ENCODE measurements around the gene TCTN2.

Gene TCTN2

DNA sequence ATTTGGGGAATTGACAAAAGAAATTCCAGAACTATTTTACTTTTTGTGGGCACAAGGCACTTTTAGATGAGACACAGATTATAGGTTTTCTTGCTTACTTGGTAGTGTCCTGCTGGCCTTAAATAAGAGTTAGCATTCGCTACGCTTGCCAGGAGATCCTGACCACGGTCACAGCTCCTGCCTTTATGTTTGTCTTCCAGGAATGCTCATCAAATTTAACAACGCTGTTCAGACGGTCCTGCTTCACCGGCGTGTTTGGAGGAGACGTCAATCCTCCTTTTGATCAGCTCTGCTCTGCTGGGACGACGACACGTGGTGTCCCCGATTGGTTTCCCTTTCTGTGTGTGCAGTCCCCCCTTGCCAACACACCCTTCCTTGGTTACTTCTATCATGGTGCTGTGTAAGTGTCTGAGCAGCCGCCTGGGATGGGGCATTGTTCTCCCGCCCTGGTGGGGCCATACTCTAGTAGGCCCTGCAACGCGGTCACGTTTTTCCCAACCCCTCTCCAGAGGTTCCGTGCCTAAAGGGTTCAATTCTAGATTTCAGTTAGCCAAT, 15.8 kb downstream of the TCTN2 start:
- no peak for DNase-seq (ENCODE audit: low read depth)

DNA sequence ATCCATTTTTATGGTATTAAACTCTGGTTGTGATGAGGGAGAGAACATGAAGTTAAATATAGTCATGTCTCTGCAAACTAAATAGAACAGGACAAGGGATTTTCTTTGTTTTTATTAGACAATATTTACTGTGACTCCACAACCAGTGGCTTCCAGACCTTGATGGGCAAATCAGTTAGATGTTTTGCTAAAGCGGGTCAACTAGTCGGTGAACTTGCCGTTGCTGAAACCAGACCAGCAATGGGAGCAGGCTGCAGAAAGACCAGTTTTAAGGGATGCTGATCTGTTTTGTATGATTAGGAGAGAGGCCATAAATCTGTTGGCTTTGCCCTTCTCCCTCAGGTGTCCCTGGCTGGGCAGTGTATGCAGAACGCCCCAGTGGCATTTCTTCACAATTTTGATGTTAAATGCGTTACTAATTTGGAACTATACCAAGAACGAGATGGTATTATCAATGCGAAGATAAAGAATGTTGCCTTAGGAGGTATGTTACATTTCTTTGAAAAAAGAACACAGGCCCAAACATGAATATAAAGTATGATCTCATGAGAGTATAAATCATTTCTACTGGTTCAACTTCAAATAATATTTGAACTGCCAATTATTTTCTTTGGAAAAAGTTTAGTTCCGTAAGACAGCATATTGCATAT, 19.4 kb downstream of the TCTN2 start:
- DNase-seq (ENCODE audit: low read depth): no peak

DNA sequence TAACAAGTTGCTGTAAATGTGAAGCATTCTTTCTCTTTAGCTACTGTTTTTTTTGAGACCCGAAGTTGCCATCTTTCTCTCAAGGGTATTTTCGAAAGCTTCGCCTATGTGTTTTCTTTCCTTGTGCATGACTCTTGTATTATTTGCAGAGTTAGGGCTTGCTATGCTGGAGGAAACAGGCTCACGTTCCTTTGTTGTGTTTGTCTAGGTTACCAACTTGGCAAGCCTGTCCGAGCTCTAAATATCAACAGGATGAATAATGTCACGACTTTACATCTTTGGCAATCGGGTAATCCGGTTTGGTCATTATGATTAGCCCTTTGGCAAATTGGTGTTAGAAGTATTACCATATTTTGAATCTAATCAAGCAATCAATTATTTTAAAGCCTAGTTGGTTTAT, 25.3 kb downstream of the TCTN2 start:
- no peak for DNase-seq (ENCODE audit: low read depth)

DNA sequence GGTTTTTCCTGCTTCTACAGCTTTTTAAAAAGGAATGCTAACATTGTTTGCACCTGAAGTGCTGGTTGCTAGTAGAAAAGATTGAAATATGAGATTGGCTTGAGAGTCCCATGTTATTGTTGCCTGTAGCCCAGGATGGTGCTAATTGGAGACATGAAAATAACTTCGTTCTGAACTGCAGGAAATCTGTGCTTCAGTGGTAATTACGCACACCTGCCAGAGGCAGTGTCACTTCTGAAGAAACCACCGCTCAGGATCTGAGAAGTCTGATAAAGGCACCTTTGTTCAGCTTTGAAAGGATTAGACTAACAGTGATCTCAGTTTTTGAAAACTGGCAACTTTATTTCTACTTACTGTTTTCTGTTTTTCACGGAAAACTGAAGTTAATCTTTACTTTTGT, 25.7 kb downstream of the TCTN2 start:
- no peak for DNase-seq (ENCODE audit: low read depth)

DNA sequence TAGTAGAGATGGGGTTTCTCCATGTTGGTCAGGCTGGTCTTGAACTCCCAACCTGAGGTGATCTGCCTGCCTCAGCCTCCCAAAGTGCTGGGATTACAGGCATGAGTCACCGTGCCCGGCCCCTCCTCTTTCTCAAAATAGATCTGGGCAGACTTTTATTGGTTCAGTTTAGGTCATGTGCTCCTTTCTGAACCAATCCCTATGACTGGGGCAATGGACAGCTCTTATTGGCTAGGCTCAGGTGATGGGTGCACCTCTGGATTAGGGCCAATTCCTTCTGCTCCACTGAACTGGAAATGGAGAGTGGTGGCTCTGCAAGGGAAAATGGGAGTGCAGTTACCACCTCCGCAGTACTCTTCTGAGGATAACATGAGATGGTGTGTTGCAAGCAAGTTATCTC, 35.0 kb downstream of the TCTN2 start:
- no peak for DNase-seq (ENCODE audit: low read depth)

DNA sequence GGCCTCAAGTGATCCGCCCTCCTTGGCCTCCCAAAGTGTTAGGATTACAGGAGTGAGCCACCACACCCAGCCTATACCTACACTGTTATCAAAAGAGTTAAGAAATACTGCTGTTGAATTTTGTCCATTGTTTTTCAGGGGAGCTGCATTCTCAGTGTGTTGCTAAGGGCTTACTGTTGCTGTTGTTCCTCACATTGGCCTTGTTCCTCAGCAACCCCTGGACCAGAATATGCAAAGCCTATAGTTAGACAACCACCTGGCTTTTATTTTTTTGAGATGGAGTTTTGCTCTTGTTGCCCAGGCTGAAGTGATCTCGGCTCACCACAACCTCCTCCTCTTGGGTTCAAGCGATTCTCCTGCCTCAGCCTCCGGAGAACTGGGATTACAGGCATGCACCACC, 36.6 kb downstream of the TCTN2 start:
- no peak for DNase-seq (ENCODE audit: low read depth)

DNA sequence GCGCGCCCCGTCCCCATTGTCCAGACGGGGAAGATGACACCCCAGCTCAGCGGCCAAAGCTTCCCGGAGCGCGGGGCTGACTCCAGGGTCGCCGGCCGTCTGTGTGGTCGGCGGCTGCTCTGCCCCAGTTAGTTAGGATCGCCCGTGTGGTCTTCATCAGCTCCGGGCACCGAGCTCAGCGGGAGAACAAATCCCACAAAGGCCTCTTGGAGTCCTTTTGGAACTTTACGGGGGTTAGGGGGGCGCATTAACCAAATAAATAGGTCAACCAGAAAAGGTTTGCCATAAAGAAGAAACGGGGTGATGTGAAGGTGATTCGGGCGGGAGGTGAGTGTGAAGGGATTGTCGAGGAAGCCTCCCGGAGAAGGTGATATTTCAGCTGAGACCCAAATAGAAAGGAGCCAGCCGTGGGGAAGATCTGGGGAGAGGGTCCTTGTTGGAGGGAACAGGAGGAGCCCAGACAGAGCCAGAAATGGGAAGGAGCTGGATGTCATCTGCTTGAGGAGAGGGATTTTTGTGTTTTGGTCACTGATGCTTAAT, 41.9 kb downstream of the TCTN2 start:
- no peak for DNase-seq (ENCODE audit: low read depth)

DNA sequence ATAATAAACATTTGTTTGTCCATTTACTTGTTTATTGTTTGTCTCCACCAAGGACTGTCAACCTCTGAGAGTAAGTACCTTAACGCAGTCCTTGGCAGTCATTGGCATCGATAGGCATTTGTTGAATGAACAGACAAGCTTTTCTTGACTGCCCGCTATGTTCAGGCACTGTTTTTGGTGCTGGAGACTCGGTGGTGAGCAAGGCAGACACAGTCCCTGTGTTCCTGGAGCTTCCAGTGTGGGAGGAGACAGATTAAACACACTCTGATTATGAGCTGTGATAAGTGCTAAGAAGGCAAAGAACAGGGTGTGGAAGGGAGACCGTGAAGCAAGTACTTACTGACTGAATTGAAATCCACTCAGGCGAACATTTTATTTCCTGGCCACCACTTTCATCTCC, 42.5 kb downstream of the TCTN2 start:
- DNase-seq (ENCODE audit: low read depth): no peak

DNA sequence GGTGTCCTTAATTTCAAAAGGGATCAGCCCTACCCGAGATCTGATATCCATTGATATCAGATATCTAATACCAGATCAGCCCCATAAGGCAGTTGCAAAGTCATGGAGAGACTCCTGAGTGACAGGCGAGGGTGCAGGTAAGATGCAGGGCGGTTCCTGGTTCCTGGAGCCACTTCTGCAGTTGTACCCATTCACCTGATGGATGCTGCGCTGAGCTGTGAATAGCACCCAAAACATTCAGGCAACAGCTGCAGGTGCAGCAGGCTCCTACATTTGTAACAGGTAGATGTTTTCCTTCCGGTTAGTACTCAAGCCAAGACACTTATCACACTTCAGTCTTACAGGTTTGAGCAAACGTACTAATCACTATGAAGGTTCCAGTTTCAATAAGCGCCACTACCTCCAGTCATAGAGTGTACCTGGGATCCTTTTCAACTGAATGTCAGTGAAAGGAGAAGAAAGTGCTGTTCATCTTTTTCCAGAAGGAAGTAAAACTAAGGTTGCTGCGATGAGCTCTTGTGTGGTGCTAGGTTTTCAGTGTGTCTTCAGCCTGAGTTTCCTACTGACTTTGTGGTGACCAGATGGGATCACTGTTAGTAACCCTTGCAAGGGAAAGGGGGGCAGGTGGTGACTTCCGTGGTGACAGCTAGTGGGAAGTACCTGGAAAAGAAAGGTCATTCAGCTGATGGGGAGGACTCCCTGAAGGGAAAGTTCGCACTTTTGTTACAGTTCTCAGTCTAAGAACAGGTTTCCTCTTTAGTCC, 43.1 kb downstream of the TCTN2 start:
- DNase-seq (ENCODE audit: low read depth): no peak

DNA sequence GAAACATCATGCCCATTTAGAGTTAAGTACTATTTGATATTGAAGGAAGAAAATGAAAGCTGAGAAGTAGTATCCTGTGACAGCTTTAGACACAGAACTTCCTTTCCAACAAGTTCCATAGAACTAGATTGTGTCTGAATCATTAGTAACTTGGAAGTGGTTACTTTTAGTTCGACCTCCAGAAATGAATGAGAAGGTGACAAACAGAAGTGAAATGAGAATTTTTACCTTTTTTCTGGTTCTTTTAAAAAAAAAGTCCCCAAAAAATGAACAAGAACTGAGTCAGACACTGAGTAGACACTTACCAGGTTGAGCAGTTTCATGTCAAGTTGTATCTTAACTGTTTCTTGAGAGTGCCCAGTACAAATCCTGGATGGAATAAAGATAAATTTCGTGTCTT, 44.3 kb downstream of the TCTN2 start:
- DNase-seq (ENCODE audit: low read depth): no peak

DNA sequence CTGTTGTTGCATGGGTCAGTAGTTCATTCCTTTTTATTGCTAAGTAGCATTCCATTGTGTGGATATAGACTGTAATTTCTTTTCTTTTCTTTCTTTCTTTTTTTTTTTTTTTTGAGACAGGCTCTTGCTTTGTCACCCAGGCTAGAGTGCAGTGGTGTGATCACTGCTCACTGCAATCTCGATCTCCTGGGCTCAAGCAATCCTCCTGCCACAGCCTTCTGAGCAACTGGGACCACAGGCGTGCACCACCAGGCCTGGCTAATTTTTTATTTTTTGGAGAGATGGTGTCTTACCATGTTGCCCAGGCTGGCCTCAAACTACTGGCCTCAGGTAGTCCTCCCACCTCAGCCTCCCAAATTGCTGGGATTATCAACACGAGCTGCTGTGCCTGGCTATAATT, 46.4 kb downstream of the TCTN2 start:
- DNase-seq (ENCODE audit: low read depth): no peak

DNA sequence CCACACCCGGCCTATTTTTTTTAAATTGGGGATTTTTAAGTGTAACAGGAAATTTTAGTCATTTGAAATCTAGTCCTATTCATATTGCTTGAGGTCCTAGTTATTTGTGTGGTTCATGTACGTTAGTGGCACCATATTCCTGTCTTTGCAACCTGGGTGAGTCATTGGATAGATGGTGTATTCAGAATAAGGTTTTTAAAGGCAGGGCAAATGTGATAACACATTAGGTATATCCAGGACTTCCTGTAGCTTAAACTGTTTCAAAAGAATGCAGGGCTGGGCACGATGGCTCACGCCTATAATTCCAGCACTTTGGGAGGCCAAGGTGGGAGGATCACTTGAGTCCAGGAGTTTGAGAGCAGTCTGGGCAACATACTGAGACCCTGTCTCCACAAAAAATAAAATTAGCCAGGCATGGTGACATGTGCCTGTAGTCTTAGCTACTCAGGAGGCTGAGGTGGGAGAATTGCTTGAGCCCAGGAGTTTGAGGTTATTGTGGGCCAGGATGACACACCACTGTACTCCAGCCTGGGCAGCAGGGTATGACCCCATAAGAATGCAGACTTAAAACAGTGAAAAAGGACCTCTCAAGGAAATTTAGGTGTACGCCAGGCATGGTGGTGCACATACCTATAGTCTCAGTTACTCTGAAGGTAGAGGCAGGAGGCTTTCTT, 49.4 kb downstream of the TCTN2 start:
- DNase-seq (ENCODE audit: low read depth): no peak

DNA sequence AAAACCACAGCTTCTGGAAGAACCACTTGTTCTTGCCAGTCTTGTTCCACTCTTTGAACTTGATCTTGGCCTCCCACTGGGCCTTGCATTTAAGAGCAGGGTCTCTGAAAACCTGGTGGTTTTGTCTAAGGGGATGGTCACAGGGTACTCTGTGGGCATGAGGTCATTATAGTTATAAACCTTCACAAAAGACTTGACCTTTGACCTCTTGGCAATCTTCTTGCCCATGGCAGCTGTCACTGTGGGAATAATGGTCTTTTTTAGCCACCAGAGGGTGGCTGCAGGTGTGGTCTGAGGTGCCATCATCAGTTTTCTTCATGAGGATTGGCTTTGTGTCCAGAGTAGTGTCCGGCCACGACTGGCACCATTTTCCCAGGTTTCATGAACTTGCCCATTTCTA, 50.3 kb downstream of the TCTN2 start:
- DNase-seq (ENCODE audit: low read depth): no peak

DNA sequence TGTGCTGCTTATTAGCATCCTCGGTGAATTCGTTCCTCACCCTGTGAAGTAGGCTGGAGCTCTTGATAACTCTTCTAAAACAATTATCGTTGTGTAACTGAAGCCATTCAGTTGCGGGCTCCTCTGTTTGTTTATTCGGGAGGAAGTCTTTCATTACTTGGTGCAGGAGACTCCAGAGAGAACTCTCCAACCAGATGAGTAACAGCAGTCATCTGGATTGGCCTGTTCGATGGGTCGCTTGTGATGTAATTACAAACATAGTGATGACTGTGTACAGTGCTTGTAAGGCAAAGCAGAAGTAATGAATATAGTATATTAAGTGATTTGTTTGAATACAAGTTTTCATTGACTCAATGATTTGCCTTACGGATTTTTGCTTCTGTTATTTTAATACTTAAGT, 52.1 kb downstream of the TCTN2 start:
- DNase-seq (ENCODE audit: low read depth): peak; percentile 44

DNA sequence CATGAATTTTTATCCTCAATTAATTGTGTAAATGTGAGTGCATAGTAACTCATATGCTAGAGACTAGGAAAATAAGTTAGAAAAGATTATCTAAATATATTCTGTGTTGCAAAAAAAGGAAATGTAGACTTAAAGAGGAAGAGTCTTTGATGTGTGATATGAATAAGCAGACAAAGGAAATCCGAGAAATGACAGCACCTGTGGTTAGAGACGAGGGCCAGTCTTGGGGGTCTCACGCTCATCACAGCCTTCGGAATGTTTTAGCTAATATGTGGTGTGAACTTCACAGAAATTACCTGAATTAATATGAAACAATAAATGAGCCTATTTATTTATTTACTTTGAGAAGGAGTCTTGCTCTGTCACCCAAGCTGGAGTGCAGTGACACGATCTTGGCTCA, 52.9 kb downstream of the TCTN2 start:
- no peak for DNase-seq (ENCODE audit: low read depth)

DNA sequence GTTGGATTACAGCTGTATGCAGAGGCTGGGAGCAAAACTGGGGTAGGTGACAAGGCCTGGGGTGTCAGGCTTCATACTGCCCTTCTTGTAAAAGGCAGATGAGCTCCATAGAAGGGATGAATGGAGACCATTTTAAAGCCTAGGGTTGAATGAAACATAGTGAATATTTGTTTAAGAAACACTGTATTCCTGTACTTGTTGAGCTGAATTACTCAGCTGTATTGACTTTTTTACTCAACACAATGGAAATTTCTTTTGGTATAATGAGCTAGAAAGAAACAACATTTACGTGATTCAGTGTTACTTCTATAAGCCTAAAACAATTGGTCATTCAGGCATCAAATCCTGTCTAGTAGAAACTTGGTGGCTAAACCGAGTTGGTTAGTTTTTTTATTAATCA, 55.3 kb downstream of the TCTN2 start:
- DNase-seq (ENCODE audit: low read depth): no peak

DNA sequence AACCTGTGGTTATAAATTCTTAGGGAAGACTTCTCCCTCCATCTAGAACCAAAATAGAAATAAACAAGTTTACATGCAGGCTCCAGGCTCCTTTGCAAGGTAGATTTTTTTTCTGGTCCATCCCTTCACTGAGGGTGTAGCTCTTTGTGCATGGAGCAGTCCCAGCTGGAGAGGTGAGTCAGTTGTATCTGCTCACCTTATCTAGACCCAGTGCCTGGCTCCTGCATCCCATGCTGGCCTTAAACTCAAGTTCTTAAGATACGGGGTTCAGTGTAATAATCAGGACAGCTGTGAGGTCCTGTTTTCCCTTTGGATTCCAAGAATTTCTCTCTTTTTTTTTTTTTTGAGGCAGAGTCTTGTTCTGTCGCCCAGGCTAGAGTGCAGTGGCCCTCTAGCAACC, 56.0 kb downstream of the TCTN2 start:
- no peak for DNase-seq (ENCODE audit: low read depth)

DNA sequence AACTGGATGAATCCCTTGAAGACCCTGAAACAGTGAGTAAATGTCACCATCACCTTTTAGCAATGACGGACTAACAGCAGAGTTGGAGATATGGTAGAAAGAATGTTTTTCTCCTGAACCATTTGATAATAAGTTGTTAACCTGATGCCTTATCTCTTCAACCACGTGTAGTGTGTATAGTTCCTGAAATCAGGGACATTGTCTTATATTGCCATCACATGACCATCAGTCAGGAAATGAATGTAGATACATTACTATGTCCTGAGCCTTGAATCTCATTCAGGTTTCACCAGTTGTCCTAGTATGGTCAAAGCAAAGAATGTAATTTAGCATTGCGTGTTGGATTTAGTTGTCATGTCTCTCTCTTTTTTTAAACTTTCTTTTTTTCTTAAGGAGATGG, 57.0 kb downstream of the TCTN2 start:
- no peak for DNase-seq (ENCODE audit: low read depth)

DNA sequence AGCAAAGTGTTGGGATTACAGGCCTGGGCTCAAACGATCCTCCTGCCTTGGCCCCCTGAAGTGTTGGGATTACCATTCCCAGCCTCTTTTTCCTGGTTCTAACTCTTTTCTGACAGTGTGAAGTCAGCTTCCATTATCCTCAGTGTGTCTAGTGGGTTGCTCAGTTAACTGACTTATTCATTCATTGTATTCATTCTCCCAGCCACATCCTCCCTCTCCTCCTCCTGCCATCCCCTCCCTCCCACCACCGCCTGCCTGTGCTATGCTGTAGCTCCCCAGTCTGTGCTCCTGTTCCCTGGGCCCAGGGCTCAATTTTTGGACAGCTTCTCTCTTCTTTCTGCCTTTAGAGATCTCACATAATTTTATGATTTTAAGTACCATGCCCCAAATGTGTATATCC, 60.7 kb downstream of the TCTN2 start:
- DNase-seq (ENCODE audit: low read depth): no peak

DNA sequence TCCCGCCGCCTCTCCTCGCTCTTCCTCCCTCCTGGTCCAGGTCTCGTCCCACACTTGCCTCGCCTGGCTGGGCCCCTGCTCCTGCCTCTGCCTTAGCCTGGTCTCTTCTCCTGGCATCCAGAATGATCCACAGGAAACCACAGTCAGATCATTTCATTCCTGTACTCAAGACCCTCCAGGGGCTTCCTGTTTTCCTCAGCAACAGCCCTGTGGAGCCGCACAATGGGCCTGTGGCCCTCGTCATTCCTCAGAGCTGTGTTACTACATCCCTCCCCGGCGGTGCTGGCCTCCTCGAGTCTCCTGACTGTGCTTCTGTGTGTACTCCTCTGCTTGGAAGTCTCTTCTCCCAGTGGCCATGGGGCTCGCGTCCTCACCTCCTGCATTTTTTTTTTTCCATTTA, 61.3 kb downstream of the TCTN2 start:
- no peak for DNase-seq (ENCODE audit: low read depth)

DNA sequence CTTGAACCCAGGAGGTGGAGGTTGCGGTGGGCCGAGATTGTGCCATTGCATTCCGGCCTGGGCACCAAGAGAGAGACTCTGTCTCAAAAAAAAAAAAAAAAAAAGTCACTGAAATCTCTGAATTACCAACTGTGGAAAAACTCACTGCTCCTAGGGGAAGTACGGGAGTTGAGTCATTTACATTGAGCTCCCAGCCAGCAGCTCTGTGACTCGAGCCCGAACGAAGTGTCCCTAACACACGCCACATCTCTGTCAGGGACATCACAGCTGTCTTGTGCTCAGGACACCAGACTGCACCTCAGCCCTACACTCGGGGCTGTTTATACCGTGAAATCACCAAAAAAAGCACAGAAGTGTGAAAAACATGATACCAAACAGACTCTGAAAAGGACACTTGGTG, 62.3 kb downstream of the TCTN2 start:
- no peak for DNase-seq (ENCODE audit: low read depth)

DNA sequence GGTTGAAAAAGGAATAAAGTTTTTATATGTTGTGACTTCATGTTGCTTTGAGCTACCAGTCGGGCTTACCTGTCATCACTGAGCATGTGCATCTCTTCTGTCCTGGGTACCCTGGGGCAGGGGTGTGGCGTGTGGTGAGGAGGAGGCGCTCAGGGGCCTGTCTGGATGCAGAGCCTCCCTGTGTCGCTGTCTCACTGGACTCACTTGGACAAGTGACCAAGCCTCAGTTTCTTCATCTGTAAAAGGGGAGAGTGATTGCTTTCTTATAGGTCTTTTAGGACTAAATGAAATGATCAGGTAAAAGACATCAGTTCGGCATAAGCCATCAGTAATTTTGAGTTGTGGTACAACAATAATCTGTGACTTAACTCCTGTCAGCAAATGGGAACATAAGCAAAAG, 63.4 kb downstream of the TCTN2 start:
- DNase-seq (ENCODE audit: low read depth): no peak

Measured in fibroblast of gingiva (primary cell).